Iris pigment epithelial cell (primary cell): Measurements from ENCODE around the gene INIP.
A peak's percentile ranks its signal among the peaks of the same experiment; 100 is the strongest.

Source experiments
- DNase-seq: peaks from one replicate; pipeline ENCODE4 v3.0.0-alpha.2; 2011; ENCODE audit warnings: low read depth

The INIP gene

GRCh38 chr9:112717661-112718331 lies at the start of gene INIP:
TSS of gene INIP (minus strand) at chr9:112718117. CDS start at chr9:112716485, 1,632 bp downstream.
- peak; percentile 97 for DNase-seq

GRCh38 chr9:112765281-112765680 lies 47.4 kb upstream of the INIP start:
- no peak for DNase-seq

GRCh38 chr9:112764837-112765236 lies 46.9 kb upstream of the INIP start:
- no peak for DNase-seq

GRCh38 chr9:112764344-112764743 lies 46.4 kb upstream of the INIP start:
- DNase-seq = peak; percentile 66

GRCh38 chr9:112762726-112763518 lies 45.0 kb upstream of the INIP start:
- DNase-seq = no peak

- peak; percentile 82 for DNase-seq
Observed at GRCh38 chr9:112761912-112762655, 44.2 kb upstream of the INIP start.

- DNase-seq = no peak
Observed at GRCh38 chr9:112760821-112761220, 42.9 kb upstream of the INIP start.

GRCh38 chr9:112757940-112758339 lies 40.0 kb upstream of the INIP start:
- DNase-seq = no peak

- DNase-seq = no peak
Observed at GRCh38 chr9:112757282-112757883, 39.5 kb upstream of the INIP start.

- DNase-seq = no peak
Observed at GRCh38 chr9:112755675-112756074, 37.8 kb upstream of the INIP start.

GRCh38 chr9:112755016-112755427 lies 37.1 kb upstream of the INIP start:
- peak; percentile 30 for DNase-seq

- no peak for DNase-seq
Observed at GRCh38 chr9:112754578-112754977, 36.7 kb upstream of the INIP start.

- DNase-seq = peak; percentile 93
Observed at GRCh38 chr9:112753725-112754124, 35.8 kb upstream of the INIP start.

- no peak for DNase-seq
Observed at GRCh38 chr9:112752334-112753125, 34.6 kb upstream of the INIP start.

- DNase-seq = peak; percentile 86
Observed at GRCh38 chr9:112751056-112751795, 33.3 kb upstream of the INIP start.

- no peak for DNase-seq
Observed at GRCh38 chr9:112750764-112751055, 32.8 kb upstream of the INIP start.

GRCh38 chr9:112750016-112750763 lies 32.3 kb upstream of the INIP start, which contains the start of gene SNX30:
TSS of gene SNX30 (plus strand) at chr9:112750760. CDS start at chr9:112751002, 242 bp downstream.
- DNase-seq = peak; percentile 87

- no peak for DNase-seq
Observed at GRCh38 chr9:112747094-112747493, 29.2 kb upstream of the INIP start.

GRCh38 chr9:112744177-112744576 lies 26.3 kb upstream of the INIP start:
- no peak for DNase-seq

GRCh38 chr9:112743216-112743836 lies 25.4 kb upstream of the INIP start:
- DNase-seq = no peak
